Mesendoderm (in vitro differentiated cells): ENCODE data around the gene C3orf80.

Source experiments
- DNase-seq: peaks from one replicate; pipeline ENCODE4 v3.0.0; 2013
- H2AK5ac ChIP-seq: 2 replicates; pipeline ENCODE4 v1.6.1; 2013; ENCODE audit warnings: low read length, inconsistent platforms
- H2BK120ac ChIP-seq: 2 replicates; pipeline ENCODE4 v1.6.1; 2013; ENCODE audit warnings: low read depth, mild to moderate bottlenecking, low read length, moderate library complexity, mixed read lengths
- H2BK15ac ChIP-seq: replicated peaks from 2 replicates; pipeline ENCODE4 v1.6.1; 2013; ENCODE audit warnings: low read depth, mild to moderate bottlenecking, moderate library complexity
- H2BK5ac ChIP-seq: 2 replicates; pipeline ENCODE4 v1.6.1; 2013; ENCODE audit warnings: low read length, inconsistent platforms
- H3K18ac ChIP-seq: 2 replicates; pipeline ENCODE4 v1.6.1; 2013; ENCODE audit warnings: mild to moderate bottlenecking, low read length, mixed read lengths
- H3K23ac ChIP-seq: one replicate; pipeline ENCODE4 v1.6.1; 2013; ENCODE audit warnings: low read length
- H3K27ac ChIP-seq: 2 replicates; pipeline ENCODE4 v1.5.1; 2013; ENCODE audit warnings: low read depth, mild to moderate bottlenecking, inconsistent platforms, low read length, moderate library complexity
- H3K27me3 ChIP-seq: 2 replicates; pipeline ENCODE4 v1.6.1; 2013; ENCODE audit warnings: low read length, control low read depth, mild to moderate bottlenecking, inconsistent platforms; ENCODE audit not compliant: insufficient read depth, poor library complexity
- H3K36me3 ChIP-seq: 2 replicates; pipeline ENCODE4 v1.6.1; 2013; ENCODE audit warnings: low read length, inconsistent platforms; ENCODE audit not compliant: control insufficient read depth, insufficient read depth
- H3K4ac ChIP-seq: one replicate; pipeline ENCODE4 v1.6.1; 2013; ENCODE audit warnings: low read depth, mild to moderate bottlenecking, low read length, moderate library complexity
- H3K4me1 ChIP-seq: 2 replicates; pipeline ENCODE4 v1.6.1; 2013; ENCODE audit warnings: low read depth, low read length, inconsistent platforms; ENCODE audit not compliant: control insufficient read depth
- H3K4me2 ChIP-seq: 2 replicates; pipeline ENCODE4 v1.6.1; 2013; ENCODE audit warnings: low read length
- H3K4me3 ChIP-seq: 2 replicates; pipeline ENCODE4 v1.5.1; 2013; ENCODE audit warnings: mild to moderate bottlenecking, low read length
- H3K56ac ChIP-seq: one replicate; pipeline ENCODE4 v1.6.1; 2013; ENCODE audit warnings: low read length
- H3K79me1 ChIP-seq: 2 replicates; pipeline ENCODE4 v1.6.1; 2013; ENCODE audit warnings: low read length, inconsistent platforms
- H3K79me2 ChIP-seq: 2 replicates; pipeline ENCODE4 v1.6.1; 2013; ENCODE audit warnings: mild to moderate bottlenecking, low read length; ENCODE audit not compliant: control insufficient read depth, insufficient read depth
- H3K9ac ChIP-seq: 2 replicates; pipeline ENCODE4 v1.6.1; 2013; ENCODE audit warnings: low read length, inconsistent platforms
- H4K5ac ChIP-seq: one replicate; pipeline ENCODE4 v1.6.1; 2013; ENCODE audit warnings: low read length
- H4K8ac ChIP-seq: one replicate; pipeline ENCODE4 v1.6.1; 2013; ENCODE audit warnings: low read depth, mild to moderate bottlenecking, control low read depth, low read length, moderate library complexity
- WGBS: extraction: QIAGEN DNeasy Blood & Tissue Kit; methylation state at CpG from one replicate; pipeline ENCODE4 v1.1.7; 2013; ENCODE audit warnings: low lambda C conversion rate, missing lambda C conversion rate; ENCODE audit not compliant: insufficient coverage; ENCODE audit errors: extremely low coverage; 5-methylcytosine and 5-hydroxymethylcytosine counted together

The C3orf80 gene

GRCh38 chr3:160265088-160265487 lies 39.9 kb downstream of the C3orf80 start:
- Histone ChIP-seq H3K56ac (no peak overlapping the region), H3K4me1 (no peaks in the 10 kb centered on the region), H2BK120ac (no peak overlapping the region), H3K4me3 (no peak overlapping the region), H3K4ac (no peak overlapping the region), H3K4me2 (no peak overlapping the region), H3K27me3 (no peaks in the 10 kb centered on the region), H2BK5ac (no peak overlapping the region), H4K5ac (no peak overlapping the region), H2AK5ac (no peak overlapping the region), H4K8ac (no peak overlapping the region), H3K18ac (no peak overlapping the region), H2BK15ac (no peak overlapping the region), H3K27ac (no peak overlapping the region), H3K9ac (no peak overlapping the region), H3K23ac (no peak overlapping the region), H3K79me1 (no peaks in the 10 kb centered on the region), H3K79me2 (no peaks in the 10 kb centered on the region), H3K36me3 (no peaks in the 10 kb centered on the region)
- DNase-seq, result no peak
- WGBS, result no CpG with 5 or more reads among the region's 2 CpGs
